Suprapubic skin (tissue), 4 donors: ENCODE measurements around the gene CYP19A1. TPM values are rescaled to one million over a fixed set of nuclear protein-coding genes. Genes with fewer than 3 reads are reported as not detected.

Source experiments
- DNase-seq, 2 donors: peaks; one replicate each; pipeline ENCODE4 v3.0.0-alpha.2; 2019; ENCODE audit warnings: low spot score in 2 of 2
- H3K27ac ChIP-seq: fragments of 200-600 bp; sonication (generic); one replicate; pipeline ENCODE4 v1.5.1; 2019
- H3K27me3 ChIP-seq: fragments of 200-600 bp; sonication (generic); one replicate; pipeline ENCODE4 v1.5.1; 2019
- H3K36me3 ChIP-seq: fragments of 200-600 bp; sonication (generic); one replicate; pipeline ENCODE4 v1.5.1; 2019
- H3K4me1 ChIP-seq: fragments of 200-600 bp; sonication (generic); one replicate; pipeline ENCODE4 v1.5.1; 2019
- H3K4me3 ChIP-seq: fragments of 200-600 bp; sonication (generic); one replicate; pipeline ENCODE4 v1.5.1; 2019; ENCODE audit warnings: mild to moderate bottlenecking
- H3K9me3 ChIP-seq: fragments of 200-600 bp; sonication (generic); one replicate; pipeline ENCODE4 v1.5.1; 2019
- CTCF ChIP-seq, 2 donors: fragments of 200-600 bp in 1 of 2; fragments of 450-650 bp in 1 of 2; sonication (generic) in 1 of 2; IDR thresholded peaks; one replicate each; pipeline ENCODE4 v1.5.1; 2016 to 2019; ENCODE audit warnings: antibody characterized with exemption in 2 of 2, mild to moderate bottlenecking in 1 of 2, moderate library complexity in 1 of 2
- EP300 ChIP-seq: sonication (generic); formaldehyde crosslinking; IDR thresholded peaks from one replicate; pipeline ENCODE4 v1.6.1; 2017; ENCODE audit warnings: antibody characterized with exemption
- POLR2A ChIP-seq, 2 donors: fragments of 450-650 bp; IDR thresholded peaks; one replicate each; pipeline ENCODE4 v1.6.1; 2017; ENCODE audit warnings: antibody characterized with exemption in 2 of 2, mild to moderate bottlenecking in 2 of 2, moderate library complexity in 2 of 2
- POLR2AphosphoS5 ChIP-seq, 3 donors: sonication (generic); formaldehyde crosslinking; IDR thresholded peaks; one replicate each; pipeline ENCODE4 v1.6.1; 2017; ENCODE audit warnings: antibody characterized with exemption in 3 of 3
- WGBS: methylation state at CpG from one replicate; pipeline ENCODE4 v1.1.5; 2018; 5-methylcytosine and 5-hydroxymethylcytosine counted together
- total RNA-seq, 4 donors: library from RNA; depleted of rRNA; stranded (reverse); fragments of >200 nt; gene quantifications; one replicate each; pipeline ENCODE4 v1.1.0, GENCODE V29; 2016

CYP19A1 gene
- total RNA-seq, 4 donors from 2014 or later: 2.7 to 6.8 (median 5.6) TPM

GRCh38 chr15:51162865-51163762 lies 175.3 kb downstream of the CYP19A1 start:
- DNase-seq: peak in 1 of 2 donors; percentile 80
- no peak overlapping the region for H3K27ac ChIP-seq
- WGBS: 5% methylated on average over 8 of the region's 8 CpGs
- no peaks in the 10 kb centered on the region for H3K36me3 ChIP-seq
- H3K4me3 ChIP-seq: peak overlapping the region; percentile 25
- H3K9me3 ChIP-seq: no peaks in the 10 kb centered on the region
- H3K4me1 ChIP-seq: peaks cover 10% of the 10 kb centered on the region
- TF ChIP-seq EP300 (no peak), CTCF (IDR thresholded peaks at IDR 0.05) (peak; percentile 86 to 90)
- no peaks in the 10 kb centered on the region for H3K27me3 ChIP-seq

- 93% methylated on average over 3 of the region's 3 CpGs for WGBS
- TF ChIP-seq POLR2A (IDR thresholded peaks at IDR 0.05): no peak
- TF ChIP-seq CTCF (IDR thresholded peaks at IDR 0.05): no peak
Observed at GRCh38 chr15:51161491-51162220, 176.7 kb downstream of the CYP19A1 start.

GRCh38 chr15:51160484-51160883 lies 177.9 kb downstream of the CYP19A1 start:
- TF ChIP-seq CTCF (IDR thresholded peaks at IDR 0.05) (no peak), EP300 (no peak), POLR2AphosphoS5 (IDR thresholded peaks at IDR 0.05) (no peak), POLR2A (IDR thresholded peaks at IDR 0.05) (no peak)
- Histone ChIP-seq H3K4me3 (no peak overlapping the region), H3K36me3 (no peaks in the 10 kb centered on the region), H3K4me1 (peaks cover 16% of the 10 kb centered on the region), H3K9me3 (no peaks in the 10 kb centered on the region), H3K27ac (no peak overlapping the region), H3K27me3 (no peaks in the 10 kb centered on the region)
- 55% methylated on average over 7 of the region's 7 CpGs for WGBS
- no peak for DNase-seq

More at GRCh38 chr15:51161491-51162220, 176.7 kb downstream of the CYP19A1 start:
- no peak overlapping the region for H3K27ac ChIP-seq
- DNase-seq: no peak
- H3K4me1 ChIP-seq: peaks cover 10% of the 10 kb centered on the region
- no peaks in the 10 kb centered on the region for H3K9me3 ChIP-seq
- no peaks in the 10 kb centered on the region for H3K36me3 ChIP-seq
- H3K27me3 ChIP-seq: no peaks in the 10 kb centered on the region
- no peak overlapping the region for H3K4me3 ChIP-seq

Other genes with a start within 250 kb of the CYP19A1 start
- gene TNFAIP8L3, start 243.7 kb downstream of the CYP19A1 start, total RNA-seq: 10 to 100 TPM; 11.1 to 30.0 (median 15.9) TPM
- 1 to 10 TPM; 4.2 to 6.0 (median 4.7) TPM for gene GLDN, start 3.1 kb upstream of the CYP19A1 start, total RNA-seq